ENCODE measurements around the gene TCP11X2. TPM values are rescaled to one million over a fixed set of nuclear protein-coding genes. Genes with fewer than 3 reads are reported as not detected.
"Not testable (repeated sequence)": the region's sequence is repeated elsewhere in the genome, so short reads cannot be mapped to it uniquely, and the experiment has no call there.

Gene TCP11X2
- total RNA-seq, result not detected

DNA sequence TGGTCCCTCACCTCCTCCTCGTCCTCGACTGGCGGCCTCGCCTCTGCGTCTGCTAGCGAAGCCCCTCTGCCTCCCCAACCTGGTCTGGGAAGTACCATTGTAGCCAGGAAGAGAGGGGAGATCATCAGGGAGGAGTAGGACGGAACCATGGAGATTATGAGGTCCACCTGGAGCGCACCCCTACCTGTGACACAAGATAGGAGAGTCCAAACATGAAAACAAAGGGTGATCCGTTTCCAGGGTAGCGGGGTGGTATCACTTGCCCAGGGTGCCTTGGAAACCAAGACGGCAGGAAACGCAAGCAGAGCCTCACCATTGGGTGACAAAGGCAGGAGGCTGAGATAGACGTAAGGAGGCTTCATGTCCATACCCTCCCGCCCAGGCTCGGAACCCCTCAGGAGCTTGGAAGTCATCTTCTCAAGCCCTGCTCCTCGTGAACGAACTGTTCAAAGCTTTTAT lies at the start of gene TCP11X2:
TCP11X2 (minus strand) TSS at position 51 of the 459 bp plus-strand sequence.
- not testable (repeated sequence) for H3K4me1 ChIP-seq (ENCODE audit: insufficient read depth, low read length); H3K9me3 ChIP-seq (ENCODE audit: low read depth, low read length); H3K27me3 ChIP-seq (ENCODE audit: insufficient read depth, low read length); H3K4me3 ChIP-seq (ENCODE audit: low read length)

GRCh38 chrX:102517326-102517725 lies 45.7 kb upstream of the TCP11X2 start:
- H3K27me3 ChIP-seq (ENCODE audit: insufficient read depth, low read length), result peaks cover 27% of the 10 kb centered on the region
- H3K9me3 ChIP-seq (ENCODE audit: low read depth, low read length), result no peaks in the 10 kb centered on the region
- H3K4me3 ChIP-seq (ENCODE audit: low read length), result no peak overlapping the region
- H3K4me1 ChIP-seq (ENCODE audit: insufficient read depth, low read length), result peaks cover 6% of the 10 kb centered on the region

DNA sequence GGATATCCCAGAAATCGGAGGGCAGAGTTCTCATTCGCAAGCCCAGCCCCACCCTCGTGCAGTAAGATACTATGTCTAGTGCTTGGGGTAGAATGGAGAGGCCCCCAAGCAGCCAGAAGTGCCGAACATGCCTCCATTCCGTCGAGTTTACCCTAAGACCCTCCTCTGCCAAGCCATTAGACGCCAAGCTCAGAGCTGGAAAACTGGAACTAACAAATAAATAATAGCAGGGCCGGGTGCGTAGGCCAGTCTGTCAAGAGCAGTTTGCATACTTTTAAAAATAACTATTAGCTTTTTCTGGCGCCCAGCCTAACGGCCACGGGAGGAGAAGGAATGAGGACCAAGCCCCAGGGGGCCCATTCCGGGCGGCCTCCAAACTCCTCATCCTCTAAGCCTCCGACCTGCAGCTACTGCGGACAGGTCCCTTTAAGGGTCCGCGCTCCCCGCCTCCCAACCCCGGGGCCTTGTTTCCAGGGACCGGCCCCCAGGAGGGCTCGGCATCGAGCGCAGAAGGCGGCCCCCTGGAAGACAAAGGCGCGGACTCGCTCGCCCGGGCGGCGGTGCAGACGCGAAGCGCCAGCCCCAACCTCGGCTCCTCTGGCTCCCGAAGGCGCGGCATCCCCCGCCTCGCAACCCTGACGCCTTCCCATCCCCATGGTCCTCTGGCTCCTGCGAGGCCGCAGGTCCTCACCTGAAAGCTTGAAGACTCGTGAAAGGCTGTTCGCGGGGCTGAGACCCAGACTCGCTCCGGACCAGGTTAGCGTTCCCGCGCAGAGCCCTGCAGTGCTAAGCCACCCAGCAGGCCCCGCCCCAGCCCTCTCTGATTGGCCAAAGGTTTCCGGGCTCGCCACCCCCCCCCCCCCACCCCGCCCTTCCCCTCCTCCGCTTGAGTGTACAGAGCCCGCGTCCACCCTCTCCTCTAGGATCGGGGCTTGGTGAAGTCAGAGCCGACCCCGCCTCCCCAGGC lies 44.6 kb upstream of the TCP11X2 start, which contains the start of gene TMSB15A:
TMSB15A (minus strand) TSS at position 765 of the 967 bp plus-strand sequence.
- Histone ChIP-seq H3K4me1 (ENCODE audit: insufficient read depth, low read length) (peaks cover 6% of the 10 kb centered on the region), H3K4me3 (ENCODE audit: low read length) (no peak within 1 kb of the TSS), H3K27me3 (ENCODE audit: insufficient read depth, low read length) (peaks cover 27% of the 10 kb centered on the region), H3K9me3 (ENCODE audit: low read depth, low read length) (no peaks in the 10 kb centered on the region)

DNA sequence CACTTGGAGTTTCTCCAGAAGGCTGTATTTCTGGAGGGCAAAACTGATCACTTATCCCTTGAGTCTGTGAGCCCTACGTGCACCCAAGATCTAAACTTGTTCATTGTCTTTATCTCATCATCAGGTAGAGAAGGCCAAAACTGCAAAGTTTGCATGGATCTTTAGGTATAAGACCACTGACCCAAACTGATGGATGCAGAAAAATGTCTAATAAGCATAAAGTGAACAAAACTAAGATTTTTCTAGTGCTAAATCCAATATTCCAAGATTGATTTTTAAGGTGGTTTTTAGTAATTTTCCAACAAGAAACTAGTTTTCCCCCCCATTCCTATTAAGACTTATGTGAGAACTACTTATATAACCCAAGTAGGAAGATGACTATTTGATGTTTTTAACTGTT lies 42.9 kb upstream of the TCP11X2 start:
- no peak overlapping the region for H3K4me3 ChIP-seq (ENCODE audit: low read length)
- peaks cover 6% of the 10 kb centered on the region for H3K4me1 ChIP-seq (ENCODE audit: insufficient read depth, low read length)
- no peaks in the 10 kb centered on the region for H3K9me3 ChIP-seq (ENCODE audit: low read depth, low read length)
- H3K27me3 ChIP-seq (ENCODE audit: insufficient read depth, low read length), result peaks cover 27% of the 10 kb centered on the region

- Histone ChIP-seq H3K4me1 (ENCODE audit: insufficient read depth, low read length) (no peaks in the 10 kb centered on the region), H3K27me3 (ENCODE audit: insufficient read depth, low read length) (no peaks in the 10 kb centered on the region), H3K9me3 (ENCODE audit: low read depth, low read length) (no peaks in the 10 kb centered on the region), H3K4me3 (ENCODE audit: low read length) (no peak overlapping the region)
Observed at GRCh38 chrX:102498732-102499131, 27.1 kb upstream of the TCP11X2 start.

- H3K27me3 ChIP-seq (ENCODE audit: insufficient read depth, low read length), result no peaks in the 10 kb centered on the region
- H3K4me1 ChIP-seq (ENCODE audit: insufficient read depth, low read length), result no peaks in the 10 kb centered on the region
- no peak overlapping the region for H3K4me3 ChIP-seq (ENCODE audit: low read length)
- H3K9me3 ChIP-seq (ENCODE audit: low read depth, low read length), result no peaks in the 10 kb centered on the region
Observed at GRCh38 chrX:102491766-102492165, 20.2 kb upstream of the TCP11X2 start.

DNA sequence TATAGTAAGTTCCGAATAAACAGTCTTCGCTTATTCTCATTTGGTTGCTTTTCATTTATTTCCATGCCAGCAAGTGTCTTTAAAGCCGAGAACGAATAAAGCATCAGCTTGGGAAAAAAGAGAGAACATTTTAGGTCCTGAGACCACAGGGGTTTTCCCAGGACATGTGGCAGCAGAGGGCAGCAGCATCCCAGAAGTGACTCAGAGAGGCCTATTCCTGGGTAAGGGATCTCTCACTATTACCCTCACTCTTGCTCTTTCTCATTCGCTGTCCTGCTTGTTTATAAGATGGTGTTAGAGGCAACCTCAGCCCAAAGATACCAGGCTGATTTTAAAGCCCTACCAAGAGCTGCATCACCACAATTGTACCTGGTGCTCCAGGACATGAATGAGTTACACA lies 7.2 kb upstream of the TCP11X2 start:
- H3K4me1 ChIP-seq (ENCODE audit: insufficient read depth, low read length), result not testable (repeated sequence)

GRCh38 chrX:102470215-102470614 lies 1.4 kb downstream of the TCP11X2 start:
- H3K9me3 ChIP-seq (ENCODE audit: low read depth, low read length); H3K27me3 ChIP-seq (ENCODE audit: insufficient read depth, low read length); H3K4me3 ChIP-seq (ENCODE audit: low read length); H3K4me1 ChIP-seq (ENCODE audit: insufficient read depth, low read length): not testable (repeated sequence)

More for the DNA sequence above, 7.2 kb upstream of the TCP11X2 start:
- not testable (repeated sequence) for H3K27me3 ChIP-seq (ENCODE audit: insufficient read depth, low read length); H3K9me3 ChIP-seq (ENCODE audit: low read depth, low read length); H3K4me3 ChIP-seq (ENCODE audit: low read length)

- H3K9me3 ChIP-seq (ENCODE audit: low read depth, low read length); H3K4me1 ChIP-seq (ENCODE audit: insufficient read depth, low read length); H3K4me3 ChIP-seq (ENCODE audit: low read length); H3K27me3 ChIP-seq (ENCODE audit: insufficient read depth, low read length): not testable (repeated sequence)
Observed at GRCh38 chrX:102458615-102459014, 13.0 kb downstream of the TCP11X2 start.

- not testable (repeated sequence) for H3K27me3 ChIP-seq (ENCODE audit: insufficient read depth, low read length); H3K4me3 ChIP-seq (ENCODE audit: low read length); H3K4me1 ChIP-seq (ENCODE audit: insufficient read depth, low read length); H3K9me3 ChIP-seq (ENCODE audit: low read depth, low read length)
Observed at GRCh38 chrX:102439908-102440307, 31.7 kb downstream of the TCP11X2 start, which contains the start of gene NXF2B. Gene NXF2B (minus strand): TSS chrX:102440008. CDS start chrX:102380036, 59,972 bp downstream.

- H3K4me1 ChIP-seq (ENCODE audit: insufficient read depth, low read length); H3K27me3 ChIP-seq (ENCODE audit: insufficient read depth, low read length); H3K9me3 ChIP-seq (ENCODE audit: low read depth, low read length); H3K4me3 ChIP-seq (ENCODE audit: low read length): not testable (repeated sequence)
Observed at GRCh38 chrX:102414493-102414892, 57.1 kb downstream of the TCP11X2 start.

Other genes starting within 250 kb of the TCP11X2 start
- not detected for gene NXF2, start 224.6 kb downstream of the TCP11X2 start, total RNA-seq
- gene NXF2B, start 31.8 kb downstream of the TCP11X2 start, total RNA-seq, result not detected
- 0.63 TPM for gene TMSB15A, start 44.9 kb upstream of the TCP11X2 start, total RNA-seq
- 16.4 TPM for gene ARMCX5, start 127.7 kb upstream of the TCP11X2 start, total RNA-seq
- 23.3 TPM for gene GPRASP1, start 179.7 kb upstream of the TCP11X2 start, total RNA-seq
- gene GPRASP2, start 240.6 kb upstream of the TCP11X2 start, total RNA-seq, result 1.8 TPM
- gene GPRASP3, start 248.9 kb upstream of the TCP11X2 start, total RNA-seq, result 0.73 TPM